Activated CD8-positive, alpha-beta memory T cell treated with anti-CD3 and anti-CD28 coated beads, Interleukin-2, amount 50 U/mL, for 48 hours (primary cell): Measurements from ENCODE around the gene MRC2.
"Not testable (repeated sequence)": the region's sequence is repeated elsewhere in the genome, so short reads cannot be mapped to it uniquely, and the experiment has no call there.

Experiments
- DNase-seq: peaks from one replicate; pipeline ENCODE4 v3.0.0-alpha.2; 2020

MRC2 gene

DNA sequence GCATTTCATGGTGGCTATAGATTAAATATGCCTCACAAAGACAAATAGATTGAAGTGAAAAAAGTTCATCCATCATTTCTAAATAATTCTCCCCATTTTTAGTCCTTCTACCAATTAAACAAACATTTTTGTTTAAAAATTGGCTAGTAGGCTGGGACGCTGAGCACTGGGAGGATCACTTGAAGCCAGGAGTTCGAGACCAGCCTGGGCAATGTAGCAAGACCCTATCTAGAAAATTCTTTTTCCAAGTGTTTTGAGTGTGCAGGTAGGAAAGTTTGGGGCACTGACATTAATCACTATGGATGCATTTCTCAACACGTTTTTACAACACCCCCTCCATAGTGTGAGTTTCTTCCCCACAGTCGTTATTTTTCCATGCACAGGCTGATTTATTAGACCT is 56.7 kb downstream of the MRC2 start:
- DNase-seq = no peak

DNA sequence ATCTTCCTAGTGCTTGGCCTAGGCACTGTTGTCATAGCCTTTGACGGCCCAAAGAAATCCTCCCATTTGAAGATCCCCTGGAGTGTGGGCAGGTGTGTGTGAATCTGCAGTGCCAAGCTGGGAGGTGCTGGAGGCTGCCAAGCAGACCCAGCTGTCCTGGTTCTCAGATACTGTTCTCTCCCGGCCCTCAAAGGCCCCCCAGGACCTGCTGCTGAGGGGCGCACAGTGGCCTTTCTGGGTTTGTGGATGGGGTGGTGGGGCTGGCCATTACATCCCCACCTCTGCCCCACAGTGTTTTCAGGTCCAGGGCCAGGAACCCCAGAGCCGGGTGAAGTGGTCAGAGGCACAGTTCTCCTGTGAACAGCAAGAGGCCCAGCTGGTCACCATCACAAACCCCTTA is 60.5 kb downstream of the MRC2 start:
- DNase-seq = no peak

- no peak for DNase-seq
These were observed 61.1 kb downstream of the MRC2 start for GRCh38 chr17:62688398-62689160.

- DNase-seq = no peak
These were observed 62.1 kb downstream of the MRC2 start for GRCh38 chr17:62689441-62690167.

DNA sequence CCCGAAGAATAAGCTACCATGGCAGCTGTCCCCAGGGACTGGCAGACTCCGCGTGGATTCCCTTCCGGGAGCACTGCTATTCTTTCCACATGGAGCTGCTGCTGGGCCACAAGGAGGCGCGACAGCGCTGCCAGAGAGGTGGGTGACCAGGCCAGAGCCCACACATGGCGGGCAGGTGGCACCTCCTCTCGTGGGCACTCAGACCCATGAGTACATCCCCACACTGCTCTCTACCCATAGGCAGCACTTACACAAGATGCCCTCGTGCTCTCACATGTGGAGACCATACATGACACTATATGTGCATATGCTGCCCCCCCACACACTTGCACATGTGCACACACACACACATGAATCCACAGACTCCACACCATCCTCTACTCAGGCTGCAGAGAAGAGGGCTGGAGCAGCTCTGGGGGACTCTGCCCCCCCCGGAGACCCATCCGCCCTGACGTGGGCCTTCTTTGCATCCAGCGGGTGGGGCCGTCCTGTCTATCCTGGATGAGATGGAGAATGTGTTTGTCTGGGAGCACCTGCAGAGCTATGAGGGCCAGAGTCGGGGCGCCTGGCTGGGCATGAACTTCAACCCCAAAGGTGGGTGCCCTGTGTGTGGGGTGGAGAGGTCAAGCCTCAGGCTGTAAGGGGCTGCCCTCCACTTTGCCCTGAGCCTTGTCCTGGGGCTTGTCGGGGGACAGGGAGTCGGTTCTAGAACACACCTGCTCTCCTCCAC is 62.9 kb downstream of the MRC2 start:
- DNase-seq = no peak

- DNase-seq = not testable (repeated sequence)
These were observed 64.1 kb downstream of the MRC2 start for GRCh38 chr17:62691589-62691915.

GRCh38 chr17:62692159-62692651 is 64.7 kb downstream of the MRC2 start:
- no peak for DNase-seq

DNA sequence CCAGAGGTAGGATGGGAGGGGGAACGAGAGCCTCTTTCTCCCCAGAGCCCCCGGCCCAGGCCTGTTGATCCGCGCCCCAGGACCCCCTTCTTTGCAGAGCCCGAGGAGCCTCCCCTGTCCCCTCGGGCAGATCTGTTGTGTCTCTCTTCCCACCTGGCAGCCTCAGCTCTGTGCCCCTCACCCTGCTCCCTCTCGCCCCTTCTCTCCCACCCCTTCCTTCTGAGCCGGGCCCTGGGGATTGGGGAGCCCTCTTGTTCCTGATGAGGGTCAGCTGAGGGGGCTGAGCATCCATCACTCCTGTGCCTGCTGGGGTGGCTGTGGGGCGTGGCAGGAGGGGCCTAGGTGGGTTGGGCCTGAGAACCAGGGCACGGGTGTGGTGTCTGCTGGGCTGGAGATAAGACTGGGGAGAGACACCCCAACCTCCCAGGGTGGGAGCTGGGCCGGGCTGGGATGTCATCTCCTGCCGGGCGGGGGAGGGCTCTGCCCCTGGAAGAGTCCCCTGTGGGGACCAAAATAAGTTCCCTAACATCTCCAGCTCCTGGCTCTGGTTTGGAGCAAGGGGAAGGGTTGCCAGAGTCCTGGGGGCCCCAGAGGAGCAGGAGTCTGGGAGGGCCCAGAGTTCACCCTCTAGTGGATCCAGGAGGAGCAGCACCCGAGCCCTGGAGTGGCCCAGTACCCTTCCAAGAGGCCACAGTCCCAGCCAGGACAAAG is 65.4 kb downstream of the MRC2 start:
- DNase-seq = no peak

DNA sequence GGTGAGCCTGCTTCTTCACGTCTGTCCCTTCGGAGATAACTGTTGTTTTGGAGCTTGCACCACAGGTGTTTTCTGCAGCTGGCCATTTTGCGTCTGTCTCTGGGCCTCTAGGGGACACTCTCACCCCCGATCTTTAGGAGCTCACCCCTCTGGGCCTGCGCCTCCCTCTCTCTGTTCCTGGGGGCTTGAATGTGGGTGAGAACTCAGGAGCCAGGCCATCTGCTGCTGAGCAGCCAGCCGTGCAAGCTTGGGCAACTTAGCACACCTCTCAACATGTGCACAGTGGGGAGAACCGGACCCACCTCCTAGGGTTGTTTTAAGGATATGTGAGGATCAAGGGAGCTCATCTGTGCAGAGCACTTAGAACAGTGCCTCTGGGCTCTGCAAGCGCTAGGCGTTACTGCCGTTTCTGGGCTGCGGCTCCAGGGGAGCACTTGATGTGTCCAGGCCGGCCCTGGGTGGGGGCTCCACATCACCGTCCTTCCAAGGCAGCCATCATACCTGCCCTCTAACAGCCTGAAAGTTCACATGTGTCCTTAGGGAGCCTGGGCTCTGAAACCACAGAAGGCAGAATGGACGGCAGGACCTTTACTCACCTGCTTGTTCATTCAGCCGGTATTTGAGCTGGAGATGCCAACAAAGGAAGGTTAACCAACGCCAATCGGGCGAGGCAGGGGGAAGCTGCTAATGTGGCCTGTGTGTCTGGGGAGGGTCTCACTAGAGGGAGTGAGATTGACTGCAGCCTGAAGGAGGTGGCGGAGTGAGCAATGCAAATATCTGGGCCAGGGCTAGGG is 66.3 kb downstream of the MRC2 start:
- DNase-seq = no peak

DNA sequence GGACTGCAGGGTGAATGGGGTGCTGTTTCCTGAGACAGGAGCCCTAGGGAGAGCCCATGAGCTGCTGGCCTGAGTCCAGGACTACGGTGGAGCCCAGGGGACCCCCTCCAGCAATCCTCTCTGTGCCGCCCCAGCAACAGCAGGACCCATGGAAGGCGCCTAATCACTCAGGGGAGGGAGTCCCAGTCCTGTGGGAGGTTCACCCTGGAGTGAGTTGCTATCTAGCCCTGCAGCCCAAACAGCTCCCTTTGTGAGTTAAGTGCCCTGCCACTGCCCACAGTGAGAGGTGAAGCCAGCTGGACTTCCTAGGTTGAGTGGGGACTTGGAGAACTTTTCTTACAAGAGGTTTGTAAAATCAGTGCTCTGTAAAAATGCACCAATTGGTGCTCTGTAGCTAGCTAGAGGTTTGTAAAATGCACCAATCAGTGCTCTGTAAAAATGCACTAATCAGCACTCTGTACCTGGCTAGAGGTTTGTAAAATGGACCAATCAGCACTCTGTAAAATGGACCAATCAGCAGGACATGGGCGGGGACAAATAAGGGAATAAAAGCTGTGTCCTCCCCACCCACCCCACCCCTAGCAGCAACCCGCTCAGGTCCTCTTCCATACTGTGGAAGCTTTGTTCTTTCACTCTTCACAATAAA is 67.7 kb downstream of the MRC2 start:
- DNase-seq = not testable (repeated sequence)

- no peak for DNase-seq
These were observed 68.8 kb downstream of the MRC2 start for GRCh38 chr17:62696256-62696655.

- DNase-seq = no peak
These were observed 69.4 kb downstream of the MRC2 start for GRCh38 chr17:62696726-62697490.

GRCh38 chr17:62698459-62698858 is 71.0 kb downstream of the MRC2 start:
- DNase-seq = not testable (repeated sequence)

DNA sequence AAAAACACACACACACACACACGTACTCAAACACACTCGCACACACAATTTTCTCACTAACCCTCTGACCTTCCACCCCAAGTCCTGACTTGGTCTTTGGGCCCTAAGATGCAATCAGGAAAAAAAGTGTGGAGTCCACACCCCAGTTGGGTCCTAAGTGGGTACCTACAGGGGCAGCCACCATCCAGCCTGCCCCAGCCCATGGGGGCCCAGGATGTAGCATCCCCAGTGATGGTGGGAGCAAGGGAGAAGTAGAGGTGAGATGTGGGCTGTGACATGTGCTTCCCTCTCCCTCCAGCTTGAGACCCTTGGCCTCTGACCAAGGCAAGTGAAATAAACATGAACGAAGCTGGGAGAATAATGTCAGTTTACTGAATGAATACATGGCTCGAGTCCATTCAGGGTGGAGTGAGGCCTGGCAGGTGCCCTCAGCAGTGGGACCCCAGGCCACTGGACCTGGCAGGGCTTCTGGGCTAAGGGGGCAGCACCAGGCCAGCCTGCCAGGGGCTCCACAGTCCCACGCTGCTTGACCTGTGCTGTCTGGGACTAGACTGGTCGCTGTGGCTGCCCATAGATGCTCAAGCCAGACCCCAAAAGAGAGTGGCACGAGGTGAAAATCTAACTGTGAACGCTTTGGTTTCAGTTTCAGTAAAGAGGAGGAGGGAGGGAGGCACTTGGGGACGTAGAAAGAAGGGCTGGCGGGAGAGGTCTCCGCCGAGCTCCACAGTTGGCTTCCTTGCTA is 73.7 kb downstream of the MRC2 start:
- DNase-seq = no peak

DNA sequence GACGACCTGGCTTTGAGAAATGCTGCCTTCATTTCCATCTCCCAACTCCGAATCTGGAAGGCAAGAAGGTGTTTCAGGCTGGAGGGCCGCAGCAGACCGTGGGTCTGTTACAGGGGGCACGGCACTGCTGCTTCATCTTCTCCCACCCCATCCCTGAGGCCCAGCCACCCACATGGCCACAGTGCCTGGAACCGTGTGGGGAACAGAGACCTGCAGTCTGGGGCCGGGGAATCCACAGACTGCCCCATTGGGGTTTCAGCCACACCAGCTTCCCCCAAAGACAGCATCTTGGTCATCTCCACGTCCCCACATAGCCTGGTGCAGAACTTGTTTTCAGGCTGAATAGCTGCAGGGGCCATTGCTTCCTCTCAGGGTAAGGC is 74.2 kb downstream of the MRC2 start:
- DNase-seq = no peak

- DNase-seq = no peak
These were observed 75.3 kb downstream of the MRC2 start for GRCh38 chr17:62702746-62703260.

DNA sequence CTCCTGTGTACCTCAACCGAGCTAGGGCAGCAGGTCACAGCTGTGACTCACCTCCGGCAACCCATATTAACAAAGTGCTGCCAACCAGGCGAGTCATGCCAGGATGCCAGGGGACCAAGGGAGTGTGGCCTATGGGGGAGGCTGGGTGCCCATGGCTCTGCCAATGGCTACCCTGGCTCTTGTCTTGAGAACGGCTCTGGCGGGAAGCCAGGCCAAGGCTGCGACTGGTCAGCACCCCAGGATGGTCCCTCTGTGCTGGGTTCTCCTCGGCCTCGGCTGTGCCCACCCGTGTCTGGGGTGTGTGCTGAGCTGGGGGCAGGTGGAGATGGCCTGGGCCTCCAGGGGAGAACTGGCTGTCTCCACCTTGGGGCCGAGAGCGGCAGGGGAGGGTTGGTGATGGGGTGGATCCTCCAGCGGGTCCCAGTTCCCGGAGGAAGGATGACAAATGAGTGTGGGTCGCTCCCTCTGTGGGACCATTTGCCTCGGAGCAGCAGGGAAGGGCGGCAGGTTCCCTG is 75.8 kb downstream of the MRC2 start:
- no peak for DNase-seq

- DNase-seq = peak; percentile 87
These were observed 76.4 kb downstream of the MRC2 start for GRCh38 chr17:62703776-62704380.

DNA sequence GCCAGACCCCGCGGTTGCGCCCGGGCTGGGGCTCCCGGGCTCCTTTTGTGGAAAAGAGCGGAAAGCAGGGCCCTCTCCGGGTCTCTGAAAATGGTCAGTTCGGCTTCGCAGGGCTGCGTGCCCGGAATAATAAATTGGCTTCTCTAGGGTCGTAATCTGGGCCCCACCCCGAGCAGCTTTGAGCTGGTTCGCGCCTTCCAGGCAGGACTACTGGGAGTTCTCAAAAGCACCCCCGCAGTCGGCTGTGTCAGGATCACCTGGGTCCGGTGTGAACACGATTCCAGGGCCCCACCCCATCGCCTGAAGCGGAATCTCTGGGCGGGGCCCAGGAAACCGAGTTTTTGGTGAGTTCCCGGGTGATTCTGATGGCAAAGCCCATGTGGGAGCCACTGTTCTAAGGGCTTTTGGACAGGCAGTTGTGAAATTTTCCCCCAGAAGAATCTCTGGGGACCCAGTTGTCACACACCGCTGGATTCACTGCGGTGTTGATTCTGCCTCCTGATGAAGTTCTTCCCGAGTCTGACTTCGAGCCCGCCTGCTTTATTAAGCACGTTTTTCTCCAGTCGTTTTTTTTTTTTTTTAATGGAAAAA is 77.0 kb downstream of the MRC2 start:
- DNase-seq = no peak
